Natural killer cell (primary cell): Measurements from ENCODE around the gene KIF25. TPM values are rescaled to one million over a fixed set of nuclear protein-coding genes. Genes with fewer than 3 reads are reported as not detected.

Experiments
- ATAC-seq, 3 donors: fragments of 150-1000 bp in 2 of 3; fragments of 200-7000 bp in 1 of 3; cut with Tn5 transposase; 1 replicate in 1 of 3; 2 replicates in 2 of 3; pipeline ENCODE4 v1.10.0; 2021; ENCODE audit warnings: mild to moderate bottlenecking in 2 of 3, moderate library complexity in 2 of 3
- DNase-seq, 2 donors: peaks; one replicate each; pipeline versions ENCODE4 v3.0.0 to v3.0.0-alpha.2; 2013 to 2021; ENCODE audit warnings: mixed read lengths in 1 of 2
- H3K27ac ChIP-seq: one replicate; pipeline ENCODE4 v1.5.1; 2013; ENCODE audit warnings: mild to moderate bottlenecking, low read length
- H3K27me3 ChIP-seq: one replicate; pipeline ENCODE4 v1.6.1; 2013; ENCODE audit warnings: low read length; ENCODE audit not compliant: control insufficient read depth, insufficient read depth
- H3K36me3 ChIP-seq: one replicate; pipeline ENCODE4 v1.6.1; 2013; ENCODE audit warnings: low read length; ENCODE audit not compliant: control insufficient read depth, insufficient read depth
- H3K4me1 ChIP-seq: one replicate; pipeline ENCODE4 v1.6.1; 2013; ENCODE audit warnings: low read length; ENCODE audit not compliant: control insufficient read depth, insufficient read depth
- H3K4me3 ChIP-seq: one replicate; pipeline ENCODE4 v1.5.1; 2013; ENCODE audit warnings: low read length
- H3K9me3 ChIP-seq: one replicate; pipeline ENCODE4 v1.6.1; 2013; ENCODE audit warnings: low read length; ENCODE audit not compliant: control insufficient read depth, insufficient read depth
- H3K27ac Mint-ChIP-seq, 2 donors: one replicate each; pipeline ENCODE4 v1.8.0; 2022; ENCODE audit warnings: mild to moderate bottlenecking in 2 of 2, mixed read lengths in 2 of 2, moderate library complexity in 1 of 2
- H3K27me3 Mint-ChIP-seq, 2 donors: one replicate each; pipeline ENCODE4 v1.8.0; 2022; ENCODE audit warnings: low read depth in 2 of 2, mixed read lengths in 2 of 2
- H3K36me3 Mint-ChIP-seq: one replicate; pipeline ENCODE4 v1.8.0; 2022; ENCODE audit warnings: mixed read lengths
- H3K4me1 Mint-ChIP-seq, 2 donors: one replicate each; pipeline ENCODE4 v1.8.0; 2022; ENCODE audit warnings: mixed read lengths in 2 of 2
- H3K4me3 Mint-ChIP-seq: one replicate; pipeline ENCODE4 v1.8.0; 2022; ENCODE audit warnings: mild to moderate bottlenecking, moderate library complexity, mixed read lengths
- H3K9me3 Mint-ChIP-seq, 2 donors: one replicate each; pipeline ENCODE4 v1.8.0; 2022; ENCODE audit warnings: mixed read lengths in 2 of 2
- WGBS: methylation state at CpG from one replicate; pipeline ENCODE4 v1.1.7; 2013; ENCODE audit warnings: missing lambda C conversion rate; ENCODE audit not compliant: insufficient coverage; 5-methylcytosine and 5-hydroxymethylcytosine counted together
- intact Hi-C: fragments of 100-400 bp; cut with micrococcal nuclease; formaldehyde crosslinking; loops from one replicate; pipeline ENCODE4 v1.14.2; 2022
- total RNA-seq, 4 donors: library from RNA; stranded (reverse); fragments of 120-200 nt in 1 of 4; gene quantifications; one replicate each; pipeline versions ENCODE4 v1.2.3 to v1.2.4, GENCODE V29; 2013 to 2022
- TF ChIP-seq, protein P1 (sequence below): fragments of 200-600 bp; IDR thresholded peaks from one replicate; pipeline ENCODE4 v1.8.0; 2022; ENCODE audit warnings: antibody characterized with exemption

KIF25 gene
- total RNA-seq, 3 donors from 2014 or later (not counting 1 experiment from before 2014, with no cell fraction given) = not detected

DNA sequence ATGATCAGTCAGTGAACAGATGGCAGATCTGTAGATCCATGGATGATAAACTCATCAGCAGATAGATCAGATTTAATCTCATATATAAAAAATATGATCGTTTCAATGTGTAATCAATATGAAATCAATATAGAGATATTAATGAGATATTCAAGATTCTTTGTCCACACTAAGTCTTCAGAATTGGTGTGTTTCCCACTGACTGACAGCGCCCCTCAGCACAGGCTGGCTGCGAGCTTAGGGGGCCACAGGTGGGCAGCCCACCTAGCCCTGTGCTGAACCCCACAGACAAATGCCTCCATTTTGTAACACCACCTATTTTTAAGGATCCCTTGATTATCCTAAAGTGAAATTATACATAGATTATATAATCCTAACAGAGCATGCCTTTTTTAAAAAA is 49.2 kb downstream of the KIF25 start:
- Histone ChIP-seq H3K4me3 (no peak overlapping the region), H3K36me3 (no peaks in the 10 kb centered on the region), H3K27ac (no peak overlapping the region), H3K4me1 (no peaks in the 10 kb centered on the region), H3K27me3 (no peaks in the 10 kb centered on the region), H3K9me3 (peaks cover 9% of the 10 kb centered on the region)
- no peaks in the 10 kb centered on the region for H3K4me1 Mint-ChIP-seq
- TF ChIP-seq, protein P1, sequence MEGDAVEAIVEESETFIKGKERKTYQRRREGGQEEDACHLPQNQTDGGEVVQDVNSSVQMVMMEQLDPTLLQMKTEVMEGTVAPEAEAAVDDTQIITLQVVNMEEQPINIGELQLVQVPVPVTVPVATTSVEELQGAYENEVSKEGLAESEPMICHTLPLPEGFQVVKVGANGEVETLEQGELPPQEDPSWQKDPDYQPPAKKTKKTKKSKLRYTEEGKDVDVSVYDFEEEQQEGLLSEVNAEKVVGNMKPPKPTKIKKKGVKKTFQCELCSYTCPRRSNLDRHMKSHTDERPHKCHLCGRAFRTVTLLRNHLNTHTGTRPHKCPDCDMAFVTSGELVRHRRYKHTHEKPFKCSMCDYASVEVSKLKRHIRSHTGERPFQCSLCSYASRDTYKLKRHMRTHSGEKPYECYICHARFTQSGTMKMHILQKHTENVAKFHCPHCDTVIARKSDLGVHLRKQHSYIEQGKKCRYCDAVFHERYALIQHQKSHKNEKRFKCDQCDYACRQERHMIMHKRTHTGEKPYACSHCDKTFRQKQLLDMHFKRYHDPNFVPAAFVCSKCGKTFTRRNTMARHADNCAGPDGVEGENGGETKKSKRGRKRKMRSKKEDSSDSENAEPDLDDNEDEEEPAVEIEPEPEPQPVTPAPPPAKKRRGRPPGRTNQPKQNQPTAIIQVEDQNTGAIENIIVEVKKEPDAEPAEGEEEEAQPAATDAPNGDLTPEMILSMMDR = no peak
- no peaks in the 10 kb centered on the region for H3K9me3 Mint-ChIP-seq
- WGBS = 95% methylated on average over 2 of the region's 3 CpGs
- no peaks in the 10 kb centered on the region for H3K27me3 Mint-ChIP-seq
- no peak overlapping the region for H3K27ac Mint-ChIP-seq
- no peak for DNase-seq
- intact Hi-C loops = no loop called here
- no peaks in the 10 kb centered on the region for H3K36me3 Mint-ChIP-seq
- no peak overlapping the region for H3K4me3 Mint-ChIP-seq
- no peak for ATAC-seq

DNA sequence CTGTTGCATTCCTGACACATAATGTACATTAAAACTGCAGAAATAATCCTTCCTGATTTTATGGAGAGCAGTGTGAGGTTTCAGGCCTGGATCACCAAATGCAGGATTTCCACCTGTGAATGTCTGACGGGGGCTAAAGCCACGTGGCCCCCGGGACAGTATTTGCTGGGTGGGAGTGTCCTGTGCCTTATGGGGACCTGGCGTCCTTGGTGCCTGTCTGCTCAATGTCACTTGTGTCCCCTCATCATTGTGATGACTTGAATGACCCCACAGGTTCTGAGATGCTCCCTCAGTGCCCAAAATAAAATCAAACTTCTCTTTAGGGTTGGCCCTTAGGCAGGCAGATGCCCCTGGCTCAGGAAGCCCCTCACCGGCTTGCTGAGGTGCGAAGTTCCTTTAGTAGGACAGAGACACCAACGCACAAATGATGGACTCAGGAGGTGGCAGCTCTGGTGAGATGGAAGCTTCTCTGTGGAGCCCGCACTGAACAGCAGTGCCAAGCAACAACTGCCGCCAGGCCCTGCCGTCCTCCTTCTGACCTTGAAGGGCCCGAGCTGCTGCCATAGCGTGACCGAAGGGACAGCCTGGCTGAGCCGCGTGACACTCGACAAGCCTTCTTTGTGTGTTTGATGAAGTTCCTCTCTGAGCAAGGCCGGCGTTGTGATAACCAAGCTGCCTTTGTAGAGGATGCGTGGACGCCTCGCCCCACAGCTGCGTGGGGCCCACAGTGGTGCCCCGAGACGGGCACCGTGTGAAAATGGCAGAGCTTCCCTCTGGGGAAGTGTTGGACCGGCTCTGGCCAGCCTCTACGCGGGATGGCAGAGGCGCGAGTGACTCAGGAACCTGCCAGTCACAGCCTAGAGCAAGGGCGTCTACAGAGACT is 50.6 kb downstream of the KIF25 start:
- Histone ChIP-seq H3K27ac (no peak overlapping the region), H3K27me3 (no peaks in the 10 kb centered on the region), H3K4me3 (no peak overlapping the region), H3K4me1 (no peaks in the 10 kb centered on the region), H3K36me3 (no peaks in the 10 kb centered on the region), H3K9me3 (peaks cover 6% of the 10 kb centered on the region)
- ATAC-seq = no peak
- TF ChIP-seq, protein P1 = no peak
- WGBS = 90% methylated on average over 31 of the region's 31 CpGs
- intact Hi-C loops = no loop called here
- H3K27me3 Mint-ChIP-seq = no peaks in the 10 kb centered on the region
- H3K4me3 Mint-ChIP-seq = no peak overlapping the region
- no peak overlapping the region for H3K27ac Mint-ChIP-seq
- no peaks in the 10 kb centered on the region for H3K4me1 Mint-ChIP-seq
- no peaks in the 10 kb centered on the region for H3K36me3 Mint-ChIP-seq
- DNase-seq = no peak
- H3K9me3 Mint-ChIP-seq = no peaks in the 10 kb centered on the region

DNA sequence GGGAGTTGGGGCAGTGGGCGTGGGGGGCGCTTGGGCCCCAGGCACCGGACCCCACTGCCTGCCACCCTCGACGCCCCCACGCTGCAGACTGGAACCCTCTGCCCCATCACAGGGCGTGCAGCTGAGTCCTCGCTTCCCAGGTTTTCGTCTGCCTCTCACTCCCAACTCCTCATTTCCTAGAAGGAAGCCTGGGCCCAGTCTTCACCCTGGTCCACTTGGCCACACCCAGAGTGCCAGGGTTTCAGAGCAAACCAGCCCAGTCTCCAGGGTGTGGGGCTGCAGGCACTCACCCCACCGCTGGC is 51.2 kb downstream of the KIF25 start:
- Histone ChIP-seq H3K27me3 (no peaks in the 10 kb centered on the region), H3K4me3 (no peak overlapping the region), H3K27ac (no peak overlapping the region), H3K9me3 (no peaks in the 10 kb centered on the region), H3K36me3 (no peaks in the 10 kb centered on the region), H3K4me1 (no peaks in the 10 kb centered on the region)
- Mint-ChIP-seq H3K9me3 (no peaks in the 10 kb centered on the region), H3K4me1 (no peaks in the 10 kb centered on the region), H3K27ac (no peak overlapping the region), H3K4me3 (no peak overlapping the region), H3K27me3 (no peaks in the 10 kb centered on the region), H3K36me3 (no peaks in the 10 kb centered on the region)
- ATAC-seq = no peak
- TF ChIP-seq, protein P1 = no peak
- DNase-seq = no peak
- intact Hi-C loops = no loop called here
- WGBS = 94% methylated on average over 10 of the region's 10 CpGs

DNA sequence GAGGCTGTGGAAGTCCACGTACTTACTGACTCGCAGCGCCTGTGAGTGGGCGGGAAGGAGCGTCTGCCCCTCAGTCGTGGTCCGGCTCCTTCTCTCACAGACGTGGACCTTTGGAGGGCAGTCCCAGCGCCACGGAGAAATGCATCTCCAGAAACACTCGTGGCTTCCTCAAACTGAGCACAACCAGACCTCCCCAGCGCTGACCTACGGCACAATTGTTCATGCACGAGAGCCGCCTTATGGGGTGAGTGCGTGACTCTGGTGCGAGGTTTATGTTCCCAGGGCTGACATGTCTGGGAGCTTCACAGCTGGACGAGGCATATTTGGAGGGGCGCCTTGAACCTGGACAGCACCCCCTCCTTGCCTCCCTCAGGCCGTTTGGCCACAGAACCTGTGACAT is 51.8 kb downstream of the KIF25 start:
- no peaks in the 10 kb centered on the region for H3K4me1 ChIP-seq
- H3K27me3 ChIP-seq = no peaks in the 10 kb centered on the region
- H3K27ac ChIP-seq = no peak overlapping the region
- H3K4me3 ChIP-seq = no peak overlapping the region
- DNase-seq (no peak), ATAC-seq (no peak)
- H3K9me3 ChIP-seq = no peaks in the 10 kb centered on the region
- Mint-ChIP-seq H3K9me3 (no peaks in the 10 kb centered on the region), H3K36me3 (no peaks in the 10 kb centered on the region), H3K27ac (no peak overlapping the region), H3K4me3 (no peak overlapping the region), H3K4me1 (no peaks in the 10 kb centered on the region), H3K27me3 (no peaks in the 10 kb centered on the region)
- TF ChIP-seq, protein P1 = no peak
- whole genome bisulfite sequencing = 92% methylated on average over 19 of the region's 20 CpGs
- no peaks in the 10 kb centered on the region for H3K36me3 ChIP-seq
- intact Hi-C loops = no loop called here
